ENCODE measurements around the gene GNAL.

Gene GNAL

GRCh38 chr18:11775436-11776174 lies 86.5 kb downstream of the GNAL start:
- no peak for DNase-seq

- no peak for DNase-seq
Measured at GRCh38 chr18:11780042-11780441, 91.0 kb downstream of the GNAL start.

- no peak for DNase-seq
Measured at GRCh38 chr18:11783716-11784331, 94.8 kb downstream of the GNAL start.

- DNase-seq: no peak
Measured at GRCh38 chr18:11784674-11785304, 95.7 kb downstream of the GNAL start.

GRCh38 chr18:11785444-11786055 lies 96.5 kb downstream of the GNAL start:
- DNase-seq: no peak

GRCh38 chr18:11789716-11790510 lies 100.8 kb downstream of the GNAL start:
- no peak for DNase-seq

GRCh38 chr18:11791131-11791530 lies 102.1 kb downstream of the GNAL start:
- DNase-seq: no peak

- DNase-seq: no peak
Measured at GRCh38 chr18:11792632-11793031, 103.6 kb downstream of the GNAL start.

- DNase-seq: no peak
Measured at GRCh38 chr18:11794195-11794594, 105.1 kb downstream of the GNAL start.

GRCh38 chr18:11795916-11796315 lies 106.9 kb downstream of the GNAL start:
- no peak for DNase-seq

GRCh38 chr18:11798271-11798670 lies 109.2 kb downstream of the GNAL start:
- DNase-seq: no peak

GRCh38 chr18:11799066-11799465 lies 110.0 kb downstream of the GNAL start:
- no peak for DNase-seq

- DNase-seq: no peak
Measured at GRCh38 chr18:11800566-11801334, 111.7 kb downstream of the GNAL start.

GRCh38 chr18:11801573-11801972 lies 112.5 kb downstream of the GNAL start:
- no peak for DNase-seq

GRCh38 chr18:11802158-11802557 lies 113.1 kb downstream of the GNAL start:
- no peak for DNase-seq

GRCh38 chr18:11802586-11802985 lies 113.5 kb downstream of the GNAL start:
- no peak for DNase-seq

GRCh38 chr18:11807233-11807632 lies 118.2 kb downstream of the GNAL start:
- DNase-seq: no peak

- DNase-seq: no peak
Measured at GRCh38 chr18:11808001-11808855, 119.2 kb downstream of the GNAL start.

- DNase-seq: no peak
Measured at GRCh38 chr18:11809895-11810294, 120.8 kb downstream of the GNAL start.

- no peak for DNase-seq
Measured at GRCh38 chr18:11810379-11810778, 121.3 kb downstream of the GNAL start.

- DNase-seq: no peak
Measured at GRCh38 chr18:11811009-11811408, 121.9 kb downstream of the GNAL start.

All from NCI-H2107 (cell line).